ENCODE data around the gene IPCEF1. TPM values are rescaled to one million over a fixed set of nuclear protein-coding genes. Genes with fewer than 3 reads are reported as not detected.
"Not testable (repeated sequence)": the region's sequence is repeated elsewhere in the genome, so short reads cannot be mapped to it uniquely, and the experiment has no call there.

Gene IPCEF1
- total and polyA plus RNA-seq, 4 experiments from 2014 or later, result 67.7 to 97.7 (median 82.2) TPM

GRCh38 chr6:154241581-154241980, 115.0 kb downstream of the IPCEF1 start:
- peak overlapping the region; percentile 64 to 89 (median 78) for H3K4me3 Mint-ChIP-seq
- H3K4me1 ChIP-seq (ENCODE audit: insufficient read depth, low read length), result peaks cover 77% of the 10 kb centered on the region
- no peak for DNase-seq
- peaks cover 53 to 85% (median 68%) of the 10 kb centered on the region in 4 donors for H3K4me1 Mint-ChIP-seq
- peak overlapping the region; percentile 4 for H3K27ac ChIP-seq (ENCODE audit: low read depth, low read length)
- ChIA-PET POLR2A (ENCODE audit: partially characterized antibody) (interaction anchor here (1.2 to 8.9 kb wide), 4 partner anchors 8 to 83 kb away, joined by 3 to 93 read pairs (median 8); no protein-coding TSS in a partner anchor), CTCF (ENCODE audit: partially characterized antibody) (interaction anchor here (1.1 to 10.6 kb wide), 5 partner anchors 9 to 34 kb away, joined by 3 to 113 read pairs (median 4); no protein-coding TSS in a partner anchor)
- H3K27ac Mint-ChIP-seq, result peak overlapping the region in 6 of 7 donors; percentile 57 to 93 (median 86)
- intact Hi-C loops (cut with micrococcal nuclease), result loop anchor here (10.0 kb wide), 3 partner anchors 493 to 1237 kb away; partner anchors contain the start of genes MTRF1L, SCAF8 and TFB1M
- H3K36me3 Mint-ChIP-seq, result peaks cover 47 to 74% of the 10 kb centered on the region in 2 donors
- H3K27me3 ChIP-seq (ENCODE audit: insufficient read depth, low read length), result no peaks in the 10 kb centered on the region
- no peaks in the 10 kb centered on the region for H3K27me3 Mint-ChIP-seq
- no peaks in the 10 kb centered on the region for H3K9me3 Mint-ChIP-seq
- peak overlapping the region in 1 of 2 donors; percentile 12 for H3K4me3 ChIP-seq (ENCODE audit: low read length in 2 of 2)
- no peaks in the 10 kb centered on the region for H3K36me3 ChIP-seq (ENCODE audit: insufficient read depth, low read length)
- H3K9me3 ChIP-seq (ENCODE audit: control insufficient read depth in 1 of 2, low read length in 2 of 2), result no peaks in the 10 kb centered on the region

GRCh38 chr6:154241061-154241460, 115.5 kb downstream of the IPCEF1 start:
- peaks cover 82% of the 10 kb centered on the region for H3K4me1 ChIP-seq (ENCODE audit: insufficient read depth, low read length)
- not testable (repeated sequence) for DNase-seq; H3K4me3 ChIP-seq (ENCODE audit: low read length in 2 of 2); H3K27ac ChIP-seq (ENCODE audit: low read depth, low read length); H3K36me3 ChIP-seq (ENCODE audit: insufficient read depth, low read length); H3K9me3 ChIP-seq (ENCODE audit: control insufficient read depth in 1 of 2, low read length in 2 of 2); H3K27me3 Mint-ChIP-seq; H3K9me3 Mint-ChIP-seq; H3K27me3 ChIP-seq (ENCODE audit: insufficient read depth, low read length)
- POLR2A ChIA-PET (ENCODE audit: partially characterized antibody), result interaction anchor here (1.2 to 8.9 kb wide), 4 partner anchors 8 to 83 kb away, joined by 3 to 93 read pairs (median 8); no protein-coding TSS in a partner anchor
- H3K4me3 Mint-ChIP-seq, result peak overlapping the region; percentile 22 to 89 (median 62)
- H3K4me1 Mint-ChIP-seq, result peaks cover 57 to 86% (median 72%) of the 10 kb centered on the region in 4 donors
- H3K36me3 Mint-ChIP-seq, result peaks cover 44 to 70% of the 10 kb centered on the region in 2 donors
- H3K27ac Mint-ChIP-seq, result peak overlapping the region in 4 of 7 donors; percentile 25 to 87 (median 84)
- CTCF ChIA-PET (ENCODE audit: partially characterized antibody), result interaction anchor here (1.1 to 10.6 kb wide), 5 partner anchors 8 to 34 kb away, joined by 3 to 113 read pairs (median 4); no protein-coding TSS in a partner anchor
- intact Hi-C loops (cut with micrococcal nuclease), result loop anchor here (10.0 kb wide), 3 partner anchors 494 to 1236 kb away; partner anchors contain the start of genes MTRF1L, SCAF8 and TFB1M

- no peaks in the 10 kb centered on the region for H3K9me3 ChIP-seq (ENCODE audit: control insufficient read depth in 1 of 2, low read length in 2 of 2)
- peaks cover 85% of the 10 kb centered on the region for H3K4me1 ChIP-seq (ENCODE audit: insufficient read depth, low read length)
- Mint-ChIP-seq H3K27ac (peak overlapping the region; percentile 17 to 87 (median 66)), H3K4me3 (peak overlapping the region; percentile 26 to 79 (median 68)), H3K4me1 (peaks cover 57 to 86% (median 75%) of the 10 kb centered on the region in 4 donors), H3K27me3 (no peaks in the 10 kb centered on the region), H3K36me3 (peaks cover 39 to 64% of the 10 kb centered on the region in 2 donors), H3K9me3 (no peaks in the 10 kb centered on the region)
- no peaks in the 10 kb centered on the region for H3K27me3 ChIP-seq (ENCODE audit: insufficient read depth, low read length)
- H3K4me3 ChIP-seq (ENCODE audit: low read length in 2 of 2), result no peak overlapping the region
- ChIA-PET CTCF (ENCODE audit: partially characterized antibody) (interaction anchor here (3.1 kb wide), 1 partner anchor 38 kb away, joined by 17 read pairs; no protein-coding TSS in a partner anchor), POLR2A (ENCODE audit: partially characterized antibody) (interaction anchor here (1.2 to 1.3 kb wide), 2 partner anchors 8 to 10 kb away, joined by 5 read pairs; no protein-coding TSS in a partner anchor)
- no peak overlapping the region for H3K27ac ChIP-seq (ENCODE audit: low read depth, low read length)
- intact Hi-C loops (cut with micrococcal nuclease), result loop anchor here (1.0 kb wide), 1 partner anchor 8 kb away; no protein-coding TSS in a partner anchor
- DNase-seq, result peak in 1 of 5 donors; percentile 61
- H3K36me3 ChIP-seq (ENCODE audit: insufficient read depth, low read length), result no peaks in the 10 kb centered on the region
Observed at GRCh38 chr6:154239392-154239791, 117.2 kb downstream of the IPCEF1 start.

- H3K27me3 ChIP-seq (ENCODE audit: insufficient read depth, low read length), result no peaks in the 10 kb centered on the region
- intact Hi-C loops (cut with micrococcal nuclease), result loop anchor here (1.0 kb wide), 1 partner anchor 8 kb away; no protein-coding TSS in a partner anchor
- H3K36me3 ChIP-seq (ENCODE audit: insufficient read depth, low read length), result no peaks in the 10 kb centered on the region
- H3K27ac Mint-ChIP-seq, result peak overlapping the region in 5 of 7 donors; percentile 25 to 87 (median 64)
- no peaks in the 10 kb centered on the region for H3K9me3 Mint-ChIP-seq
- H3K4me3 Mint-ChIP-seq, result peak overlapping the region; percentile 5 to 79 (median 68)
- no peak overlapping the region for H3K4me3 ChIP-seq (ENCODE audit: low read length in 2 of 2)
- CTCF ChIA-PET (ENCODE audit: partially characterized antibody), result interaction anchor here (3.1 kb wide), 1 partner anchor 38 kb away, joined by 17 read pairs; no protein-coding TSS in a partner anchor
- no peak overlapping the region for H3K27ac ChIP-seq (ENCODE audit: low read depth, low read length)
- DNase-seq, result no peak
- POLR2A ChIA-PET (ENCODE audit: partially characterized antibody), result interaction anchor here (1.0 to 1.3 kb wide), 3 partner anchors 8 to 82 kb away, joined by 3 to 5 read pairs (median 5); no protein-coding TSS in a partner anchor
- H3K4me1 ChIP-seq (ENCODE audit: insufficient read depth, low read length), result peaks cover 85% of the 10 kb centered on the region
- peaks cover 35 to 61% of the 10 kb centered on the region in 2 donors for H3K36me3 Mint-ChIP-seq
- H3K4me1 Mint-ChIP-seq, result peaks cover 60 to 86% (median 75%) of the 10 kb centered on the region in 4 donors
- H3K27me3 Mint-ChIP-seq, result no peaks in the 10 kb centered on the region
- no peaks in the 10 kb centered on the region for H3K9me3 ChIP-seq (ENCODE audit: control insufficient read depth in 1 of 2, low read length in 2 of 2)
Observed at GRCh38 chr6:154238831-154239230, 117.8 kb downstream of the IPCEF1 start.

GRCh38 chr6:154236646-154237301, 119.8 kb downstream of the IPCEF1 start:
- no peak for DNase-seq
- Mint-ChIP-seq H3K9me3 (no peaks in the 10 kb centered on the region), H3K27me3 (no peaks in the 10 kb centered on the region), H3K4me1 (peaks cover 57 to 84% (median 71%) of the 10 kb centered on the region in 4 donors), H3K36me3 (peaks cover 21 to 52% of the 10 kb centered on the region in 2 donors), H3K4me3 (no peak overlapping the region), H3K27ac (peak overlapping the region in 5 of 7 donors; percentile 4 to 79 (median 14))
- Histone ChIP-seq H3K36me3 (ENCODE audit: insufficient read depth, low read length) (no peaks in the 10 kb centered on the region), H3K4me3 (ENCODE audit: low read length in 2 of 2) (no peak overlapping the region), H3K4me1 (ENCODE audit: insufficient read depth, low read length) (peaks cover 85% of the 10 kb centered on the region), H3K27me3 (ENCODE audit: insufficient read depth, low read length) (no peaks in the 10 kb centered on the region), H3K9me3 (ENCODE audit: control insufficient read depth in 1 of 2, low read length in 2 of 2) (no peaks in the 10 kb centered on the region), H3K27ac (ENCODE audit: low read depth, low read length) (no peak overlapping the region)
- CTCF ChIA-PET (ENCODE audit: partially characterized antibody), result interaction anchor here (1.1 to 3.1 kb wide), 4 partner anchors 10 to 40 kb away, joined by 3 to 17 read pairs (median 8); no protein-coding TSS in a partner anchor
- intact Hi-C loops (cut with micrococcal nuclease), result no loop called here
- POLR2A ChIA-PET (ENCODE audit: partially characterized antibody), result interaction anchor here (1.0 to 1.5 kb wide), 2 partner anchors 10 to 14 kb away, joined by 3 to 7 read pairs; no protein-coding TSS in a partner anchor

GRCh38 chr6:154234019-154234772, 122.4 kb downstream of the IPCEF1 start:
- Histone ChIP-seq H3K27me3 (ENCODE audit: insufficient read depth, low read length) (no peaks in the 10 kb centered on the region), H3K4me3 (ENCODE audit: low read length in 2 of 2) (no peak overlapping the region), H3K27ac (ENCODE audit: low read depth, low read length) (peak overlapping the region; percentile 18), H3K36me3 (ENCODE audit: insufficient read depth, low read length) (no peaks in the 10 kb centered on the region), H3K9me3 (ENCODE audit: control insufficient read depth in 1 of 2, low read length in 2 of 2) (no peaks in the 10 kb centered on the region), H3K4me1 (ENCODE audit: insufficient read depth, low read length) (peaks cover 79% of the 10 kb centered on the region)
- H3K27ac Mint-ChIP-seq, result peak overlapping the region; percentile 52 to 93 (median 86)
- ChIA-PET CTCF (ENCODE audit: partially characterized antibody) (interaction anchor here (0.9 to 6.0 kb wide), 6 partner anchors 9 to 79 kb away, joined by 3 to 40 read pairs (median 10); no protein-coding TSS in a partner anchor), POLR2A (ENCODE audit: partially characterized antibody) (interaction anchor here (1.2 to 4.0 kb wide), 6 partner anchors 11 to 70 kb away, joined by 3 to 93 read pairs (median 4); no protein-coding TSS in a partner anchor)
- H3K36me3 Mint-ChIP-seq, result peaks cover 11 to 38% of the 10 kb centered on the region in 2 donors
- H3K4me3 Mint-ChIP-seq, result peak overlapping the region in 6 of 8 donors; percentile 37 to 81 (median 62)
- H3K9me3 Mint-ChIP-seq, result no peaks in the 10 kb centered on the region
- DNase-seq, result no peak
- intact Hi-C loops (cut with micrococcal nuclease), result loop anchor here (5.0 kb wide), 1 partner anchor 33 kb away; no protein-coding TSS in a partner anchor
- no peaks in the 10 kb centered on the region for H3K27me3 Mint-ChIP-seq
- peaks cover 63 to 81% (median 71%) of the 10 kb centered on the region in 4 donors for H3K4me1 Mint-ChIP-seq
